ENCODE results near the gene NACC2.

NACC2 gene

DNA sequence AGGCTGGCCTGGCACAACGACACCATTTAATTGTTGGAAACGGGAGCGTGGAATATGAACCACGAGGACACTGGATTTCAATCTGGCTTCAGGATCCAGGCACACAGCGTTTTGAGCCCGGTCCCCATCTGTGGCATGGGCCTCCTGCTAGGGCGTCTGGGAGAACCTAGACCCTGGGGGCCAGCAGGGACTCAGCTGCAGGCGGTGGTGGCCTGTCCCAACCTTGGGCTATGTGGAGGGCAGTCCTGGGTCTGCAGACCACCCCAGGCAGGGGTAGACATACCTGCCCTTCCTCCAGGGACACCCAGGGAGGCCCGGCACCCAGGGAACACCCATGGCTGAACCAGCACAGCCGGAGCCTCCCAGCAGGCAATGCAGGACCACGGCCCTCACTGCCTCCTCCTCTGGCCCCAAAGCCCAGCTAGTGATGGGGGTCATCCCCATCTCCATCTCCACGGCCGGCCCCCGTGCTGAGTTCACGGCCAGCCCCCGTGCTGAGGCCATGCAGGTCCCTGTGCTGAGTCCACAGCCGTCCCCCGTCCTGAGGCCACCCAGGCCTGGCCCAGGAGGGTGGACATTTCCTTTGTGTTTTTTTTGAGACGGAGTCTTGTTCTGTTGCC lies 115.4 kb downstream of the NACC2 start:
- Histone ChIP-seq H3K36me3 (ENCODE audit: insufficient read depth) (no peaks in the 10 kb centered on the region), H3K27me3 (ENCODE audit: insufficient read depth, low read depth) (peaks cover 83% of the 10 kb centered on the region), H2AFZ (ENCODE audit: low read depth) (no peak overlapping the region), H3K9ac (no peak overlapping the region), H3K79me2 (ENCODE audit: insufficient read depth, low read depth) (no peaks in the 10 kb centered on the region), H3K4me1 (ENCODE audit: low read depth, poor library complexity, severe bottlenecking) (no peaks in the 10 kb centered on the region), H4K20me1 (ENCODE audit: insufficient read depth) (no peaks in the 10 kb centered on the region), H3K4me2 (no peak overlapping the region), H3K27ac (no peak overlapping the region), H3K4me3 (IDR thresholded peaks at IDR 0.05; ENCODE audit: insufficient read depth, low read depth, low read length) (no peak overlapping the region)
- TF ChIP-seq, protein P1, sequence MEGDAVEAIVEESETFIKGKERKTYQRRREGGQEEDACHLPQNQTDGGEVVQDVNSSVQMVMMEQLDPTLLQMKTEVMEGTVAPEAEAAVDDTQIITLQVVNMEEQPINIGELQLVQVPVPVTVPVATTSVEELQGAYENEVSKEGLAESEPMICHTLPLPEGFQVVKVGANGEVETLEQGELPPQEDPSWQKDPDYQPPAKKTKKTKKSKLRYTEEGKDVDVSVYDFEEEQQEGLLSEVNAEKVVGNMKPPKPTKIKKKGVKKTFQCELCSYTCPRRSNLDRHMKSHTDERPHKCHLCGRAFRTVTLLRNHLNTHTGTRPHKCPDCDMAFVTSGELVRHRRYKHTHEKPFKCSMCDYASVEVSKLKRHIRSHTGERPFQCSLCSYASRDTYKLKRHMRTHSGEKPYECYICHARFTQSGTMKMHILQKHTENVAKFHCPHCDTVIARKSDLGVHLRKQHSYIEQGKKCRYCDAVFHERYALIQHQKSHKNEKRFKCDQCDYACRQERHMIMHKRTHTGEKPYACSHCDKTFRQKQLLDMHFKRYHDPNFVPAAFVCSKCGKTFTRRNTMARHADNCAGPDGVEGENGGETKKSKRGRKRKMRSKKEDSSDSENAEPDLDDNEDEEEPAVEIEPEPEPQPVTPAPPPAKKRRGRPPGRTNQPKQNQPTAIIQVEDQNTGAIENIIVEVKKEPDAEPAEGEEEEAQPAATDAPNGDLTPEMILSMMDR (conservative IDR thresholded peaks at IDR 0.05; ENCODE audit: low read depth, low read length), result no peak

DNA sequence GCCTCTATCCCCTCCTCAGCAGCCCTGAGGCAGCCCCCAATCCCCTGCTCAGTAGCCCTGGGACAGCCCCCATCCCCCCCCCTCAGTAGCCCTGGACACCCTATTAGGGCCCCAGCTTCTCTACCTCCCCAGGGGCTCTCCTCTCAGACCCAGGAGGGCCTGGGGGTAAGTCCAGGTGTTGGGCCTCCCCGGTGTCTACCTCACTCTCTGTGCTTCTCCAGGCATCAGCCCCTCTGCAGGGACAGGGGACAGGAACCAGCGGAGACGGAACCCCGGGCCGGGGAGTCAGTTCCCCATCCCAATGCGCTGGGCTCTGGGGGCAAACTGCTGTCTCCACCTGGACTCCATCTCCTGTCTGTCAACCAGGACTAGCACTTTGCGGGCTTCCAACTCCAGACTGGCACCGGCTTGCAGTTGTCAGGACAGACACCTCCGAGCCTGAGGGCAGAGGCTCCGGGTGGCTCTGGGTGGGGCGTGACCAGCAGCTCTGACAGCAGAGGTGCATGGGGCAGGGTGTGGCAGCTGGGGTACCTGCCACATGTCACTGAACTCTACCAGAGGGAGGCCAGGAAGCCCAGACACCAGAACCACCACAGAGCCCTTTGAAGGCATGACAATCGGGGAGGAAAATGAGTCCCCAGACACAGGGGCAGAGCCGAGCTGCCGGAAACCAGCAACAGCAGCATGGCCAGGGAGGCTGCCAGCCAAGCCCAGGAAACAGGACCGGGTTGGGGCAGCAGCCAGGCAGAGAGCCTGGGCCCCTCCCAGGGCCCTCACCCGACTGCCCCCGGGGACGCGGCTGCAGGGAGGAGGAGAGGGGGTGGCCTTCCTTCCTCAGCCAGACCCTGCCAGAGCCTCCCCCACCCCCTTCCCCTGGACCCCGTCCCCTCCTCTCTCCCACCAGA lies 116.2 kb downstream of the NACC2 start:
- TF ChIP-seq, protein P1 (conservative IDR thresholded peaks at IDR 0.05; ENCODE audit: low read depth, low read length), result no peak
- Histone ChIP-seq H3K4me2 (no peak overlapping the region), H3K36me3 (ENCODE audit: insufficient read depth) (no peaks in the 10 kb centered on the region), H3K4me3 (IDR thresholded peaks at IDR 0.05; ENCODE audit: insufficient read depth, low read depth, low read length) (no peak overlapping the region), H3K9ac (no peak overlapping the region), H4K20me1 (ENCODE audit: insufficient read depth) (no peaks in the 10 kb centered on the region), H2AFZ (ENCODE audit: low read depth) (no peak overlapping the region), H3K27me3 (ENCODE audit: insufficient read depth, low read depth) (peaks cover 82% of the 10 kb centered on the region), H3K4me1 (ENCODE audit: low read depth, poor library complexity, severe bottlenecking) (no peaks in the 10 kb centered on the region), H3K27ac (no peak overlapping the region), H3K79me2 (ENCODE audit: insufficient read depth, low read depth) (no peaks in the 10 kb centered on the region)

DNA sequence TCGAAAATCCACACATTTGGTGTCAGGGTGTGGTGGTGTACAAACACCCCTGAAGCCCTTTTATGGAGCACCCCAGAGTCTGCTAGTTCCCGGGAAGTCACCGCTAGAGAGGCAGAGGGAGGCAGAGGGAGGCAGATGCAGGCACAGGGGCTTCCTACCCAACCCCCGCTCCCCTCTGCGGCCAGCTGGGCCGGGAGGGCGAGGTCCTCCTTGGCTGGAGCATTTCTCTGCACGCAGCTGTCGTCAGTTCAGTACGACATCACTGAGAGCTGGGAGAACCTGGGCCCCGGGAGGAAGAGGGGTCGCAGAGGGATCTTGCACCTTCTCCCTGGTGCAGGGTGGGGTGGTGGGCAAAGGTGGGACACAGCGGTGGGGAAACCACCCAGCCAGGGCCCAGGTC lies 118.1 kb downstream of the NACC2 start:
- Histone ChIP-seq H3K36me3 (ENCODE audit: insufficient read depth) (no peaks in the 10 kb centered on the region), H3K4me3 (IDR thresholded peaks at IDR 0.05; ENCODE audit: insufficient read depth, low read depth, low read length) (no peak overlapping the region), H3K9ac (no peak overlapping the region), H4K20me1 (ENCODE audit: insufficient read depth) (no peaks in the 10 kb centered on the region), H3K4me1 (ENCODE audit: low read depth, poor library complexity, severe bottlenecking) (no peaks in the 10 kb centered on the region), H3K79me2 (ENCODE audit: insufficient read depth, low read depth) (no peaks in the 10 kb centered on the region), H3K27ac (no peak overlapping the region), H3K27me3 (ENCODE audit: insufficient read depth, low read depth) (peaks cover 74% of the 10 kb centered on the region), H2AFZ (ENCODE audit: low read depth) (no peak overlapping the region), H3K4me2 (no peak overlapping the region)
- TF ChIP-seq, protein P1 (conservative IDR thresholded peaks at IDR 0.05; ENCODE audit: low read depth, low read length), result no peak

DNA sequence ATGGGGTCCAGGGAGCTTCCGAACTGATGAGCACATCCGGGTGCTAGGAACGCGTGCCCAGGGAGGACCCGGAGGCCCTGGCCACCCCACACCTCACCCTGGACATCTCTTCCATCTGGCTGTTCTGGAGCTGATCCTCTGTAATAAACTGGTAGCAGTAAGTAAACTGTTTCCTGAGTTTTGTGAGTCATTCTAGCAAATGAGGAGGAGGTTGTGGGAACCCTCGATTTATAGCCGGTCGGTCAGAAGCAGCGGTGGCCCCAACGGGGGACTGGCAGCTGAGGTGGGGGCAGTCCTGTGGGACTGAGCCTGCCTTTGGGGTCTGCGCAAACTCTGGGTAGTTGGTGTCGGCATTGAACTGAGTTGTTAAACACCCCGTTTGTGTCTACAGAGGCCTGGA lies 118.6 kb downstream of the NACC2 start:
- H3K27me3 ChIP-seq (ENCODE audit: insufficient read depth, low read depth), result peaks cover 76% of the 10 kb centered on the region
- no peak overlapping the region for H3K4me2 ChIP-seq
- no peak overlapping the region for H3K4me3 ChIP-seq (IDR thresholded peaks at IDR 0.05; ENCODE audit: insufficient read depth, low read depth, low read length)
- TF ChIP-seq, protein P1 (conservative IDR thresholded peaks at IDR 0.05; ENCODE audit: low read depth, low read length), result no peak
- no peak overlapping the region for H3K27ac ChIP-seq
- H3K9ac ChIP-seq, result no peak overlapping the region
- no peaks in the 10 kb centered on the region for H4K20me1 ChIP-seq (ENCODE audit: insufficient read depth)
- no peak overlapping the region for H2AFZ ChIP-seq (ENCODE audit: low read depth)
- H3K36me3 ChIP-seq (ENCODE audit: insufficient read depth), result no peaks in the 10 kb centered on the region
- no peaks in the 10 kb centered on the region for H3K4me1 ChIP-seq (ENCODE audit: low read depth, poor library complexity, severe bottlenecking)
- H3K79me2 ChIP-seq (ENCODE audit: insufficient read depth, low read depth), result no peaks in the 10 kb centered on the region

Data from KMS-11 (cell line).